ENCODE results near the gene NTSR1. TPM values are rescaled to one million over a fixed set of nuclear protein-coding genes. Genes with fewer than 3 reads are reported as not detected.

Gene NTSR1
- total and polyA plus RNA-seq, 2 of the 13 experiments (the other 11 are each of a cell fraction or from before 2014, with no cell fraction given): 0.09 to 0.12 TPM

DNA sequence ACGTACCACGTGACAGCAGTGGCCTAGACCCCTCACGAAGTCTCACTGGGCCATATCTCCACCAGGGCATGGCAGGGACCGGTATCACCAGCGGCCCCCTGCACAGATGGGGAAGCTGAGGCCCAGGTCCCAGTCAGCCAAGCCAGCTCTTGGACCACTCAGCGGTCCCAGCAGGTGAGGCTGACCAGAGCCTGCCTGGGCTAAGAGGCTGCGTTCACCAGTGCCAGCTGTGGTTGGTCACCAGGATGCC is 85.0 kb downstream of the NTSR1 start (continued):
- no peak for TF ChIP-seq HNRNPLL (IDR thresholded peaks at IDR 0.05; ENCODE audit: low read depth, low read length, poor library complexity, severe bottlenecking)
- no peak for TF ChIP-seq ZNF367 (CRISPR knock-in tag; IDR thresholded peaks at IDR 0.05; ENCODE audit: borderline replicate concordance)
- 0 out of 2 replicates have a peak, but pooled peaks have one; percentile 58 for TF ChIP-seq ZNF30 (CRISPR knock-in tag; IDR thresholded peaks at IDR 0.05)
- TF ChIP-seq TOE1 (CRISPR knock-in tag; IDR thresholded peaks at IDR 0.05): no peak
- peak; percentile 80; the same call in 1 of the 2 replicates for TF ChIP-seq NFKB2 (CRISPR knock-in tag; IDR thresholded peaks at IDR 0.05; ENCODE audit: borderline replicate concordance)
- TF ChIP-seq PRMT3 (CRISPR knock-in tag; IDR thresholded peaks at IDR 0.05; ENCODE audit: borderline replicate concordance, low read depth): no peak
- TF ChIP-seq, protein P1, sequence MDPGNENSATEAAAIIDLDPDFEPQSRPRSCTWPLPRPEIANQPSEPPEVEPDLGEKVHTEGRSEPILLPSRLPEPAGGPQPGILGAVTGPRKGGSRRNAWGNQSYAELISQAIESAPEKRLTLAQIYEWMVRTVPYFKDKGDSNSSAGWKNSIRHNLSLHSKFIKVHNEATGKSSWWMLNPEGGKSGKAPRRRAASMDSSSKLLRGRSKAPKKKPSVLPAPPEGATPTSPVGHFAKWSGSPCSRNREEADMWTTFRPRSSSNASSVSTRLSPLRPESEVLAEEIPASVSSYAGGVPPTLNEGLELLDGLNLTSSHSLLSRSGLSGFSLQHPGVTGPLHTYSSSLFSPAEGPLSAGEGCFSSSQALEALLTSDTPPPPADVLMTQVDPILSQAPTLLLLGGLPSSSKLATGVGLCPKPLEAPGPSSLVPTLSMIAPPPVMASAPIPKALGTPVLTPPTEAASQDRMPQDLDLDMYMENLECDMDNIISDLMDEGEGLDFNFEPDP (CRISPR knock-in tag; conservative IDR thresholded peaks at IDR 0.05): peak; percentile 92; the same call in 1 of the 2 replicates
- TF ChIP-seq, protein P2, sequence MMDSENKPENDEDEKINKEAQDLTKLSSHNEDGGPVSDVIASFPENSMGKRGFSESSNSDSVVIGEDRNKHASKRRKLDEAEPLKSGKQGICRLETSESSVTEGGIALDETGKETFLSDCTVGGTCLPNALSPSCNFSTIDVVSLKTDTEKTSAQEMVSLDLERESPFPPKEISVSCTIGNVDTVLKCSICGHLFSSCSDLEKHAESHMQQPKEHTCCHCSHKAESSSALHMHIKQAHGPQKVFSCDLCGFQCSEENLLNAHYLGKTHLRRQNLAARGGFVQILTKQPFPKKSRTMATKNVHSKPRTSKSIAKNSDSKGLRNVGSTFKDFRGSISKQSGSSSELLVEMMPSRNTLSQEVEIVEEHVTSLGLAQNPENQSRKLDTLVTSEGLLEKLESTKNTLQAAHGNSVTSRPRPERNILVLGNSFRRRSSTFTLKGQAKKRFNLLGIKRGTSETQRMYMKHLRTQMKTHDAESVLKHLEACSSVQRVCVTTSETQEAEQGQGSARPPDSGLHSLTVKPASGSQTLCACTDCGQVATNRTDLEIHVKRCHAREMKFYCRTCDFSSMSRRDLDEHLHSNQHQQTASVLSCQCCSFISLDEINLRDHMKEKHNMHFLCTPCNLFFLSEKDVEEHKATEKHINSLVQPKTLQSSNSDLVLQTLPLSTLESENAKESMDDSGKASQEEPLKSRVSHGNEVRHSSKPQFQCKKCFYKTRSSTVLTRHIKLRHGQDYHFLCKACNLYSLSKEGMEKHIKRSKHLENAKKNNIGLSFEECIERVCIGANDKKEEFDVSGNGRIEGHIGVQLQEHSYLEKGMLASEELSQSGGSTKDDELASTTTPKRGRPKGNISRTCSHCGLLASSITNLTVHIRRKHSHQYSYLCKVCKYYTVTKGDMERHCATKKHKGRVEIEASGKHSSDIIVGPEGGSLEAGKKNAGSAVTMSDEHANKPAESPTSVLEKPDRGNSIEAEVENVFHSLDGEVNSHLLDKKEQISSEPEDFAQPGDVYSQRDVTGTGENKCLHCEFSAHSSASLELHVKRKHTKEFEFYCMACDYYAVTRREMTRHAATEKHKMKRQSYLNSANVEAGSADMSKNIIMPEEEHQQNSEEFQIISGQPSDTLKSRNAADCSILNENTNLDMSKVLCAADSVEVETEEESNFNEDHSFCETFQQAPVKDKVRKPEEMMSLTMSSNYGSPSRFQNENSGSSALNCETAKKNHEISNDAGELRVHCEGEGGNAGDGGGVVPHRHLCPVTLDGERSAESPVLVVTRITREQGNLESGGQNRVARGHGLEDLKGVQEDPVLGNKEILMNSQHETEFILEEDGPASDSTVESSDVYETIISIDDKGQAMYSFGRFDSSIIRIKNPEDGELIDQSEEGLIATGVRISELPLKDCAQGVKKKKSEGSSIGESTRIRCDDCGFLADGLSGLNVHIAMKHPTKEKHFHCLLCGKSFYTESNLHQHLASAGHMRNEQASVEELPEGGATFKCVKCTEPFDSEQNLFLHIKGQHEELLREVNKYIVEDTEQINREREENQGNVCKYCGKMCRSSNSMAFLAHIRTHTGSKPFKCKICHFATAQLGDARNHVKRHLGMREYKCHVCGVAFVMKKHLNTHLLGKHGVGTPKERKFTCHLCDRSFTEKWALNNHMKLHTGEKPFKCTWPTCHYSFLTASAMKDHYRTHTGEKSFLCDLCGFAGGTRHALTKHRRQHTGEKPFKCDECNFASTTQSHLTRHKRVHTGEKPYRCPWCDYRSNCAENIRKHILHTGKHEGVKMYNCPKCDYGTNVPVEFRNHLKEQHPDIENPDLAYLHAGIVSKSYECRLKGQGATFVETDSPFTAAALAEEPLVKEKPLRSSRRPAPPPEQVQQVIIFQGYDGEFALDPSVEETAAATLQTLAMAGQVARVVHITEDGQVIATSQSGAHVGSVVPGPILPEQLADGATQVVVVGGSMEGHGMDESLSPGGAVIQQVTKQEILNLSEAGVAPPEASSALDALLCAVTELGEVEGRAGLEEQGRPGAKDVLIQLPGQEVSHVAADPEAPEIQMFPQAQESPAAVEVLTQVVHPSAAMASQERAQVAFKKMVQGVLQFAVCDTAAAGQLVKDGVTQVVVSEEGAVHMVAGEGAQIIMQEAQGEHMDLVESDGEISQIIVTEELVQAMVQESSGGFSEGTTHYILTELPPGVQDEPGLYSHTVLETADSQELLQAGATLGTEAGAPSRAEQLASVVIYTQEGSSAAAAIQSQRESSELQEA (CRISPR knock-in tag; IDR thresholded peaks at IDR 0.05; ENCODE audit: not compliant biosample characterization): peak; percentile 92
- TF ChIP-seq, protein P3, sequence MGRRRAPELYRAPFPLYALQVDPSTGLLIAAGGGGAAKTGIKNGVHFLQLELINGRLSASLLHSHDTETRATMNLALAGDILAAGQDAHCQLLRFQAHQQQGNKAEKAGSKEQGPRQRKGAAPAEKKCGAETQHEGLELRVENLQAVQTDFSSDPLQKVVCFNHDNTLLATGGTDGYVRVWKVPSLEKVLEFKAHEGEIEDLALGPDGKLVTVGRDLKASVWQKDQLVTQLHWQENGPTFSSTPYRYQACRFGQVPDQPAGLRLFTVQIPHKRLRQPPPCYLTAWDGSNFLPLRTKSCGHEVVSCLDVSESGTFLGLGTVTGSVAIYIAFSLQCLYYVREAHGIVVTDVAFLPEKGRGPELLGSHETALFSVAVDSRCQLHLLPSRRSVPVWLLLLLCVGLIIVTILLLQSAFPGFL (CRISPR knock-in tag; IDR thresholded peaks at IDR 0.05): peak; percentile 83; the same call in 1 of the 2 replicates
- TF ChIP-seq NFE2L1 (CRISPR knock-in tag; IDR thresholded peaks at IDR 0.05; ENCODE audit: borderline replicate concordance): peak; percentile 90; the same call in 1 of the 2 replicates
- 0 out of 2 replicates have a peak, but pooled peaks have one; percentile 18 for TF ChIP-seq YEATS4 (CRISPR knock-in tag; IDR thresholded peaks at IDR 0.05; ENCODE audit: borderline replicate concordance)
- 0 out of 2 replicates have a peak, but pooled peaks have one; percentile 42 for TF ChIP-seq ZMYM4 (CRISPR knock-in tag; IDR thresholded peaks at IDR 0.05)
- TF ChIP-seq ELF4 (CRISPR knock-in tag; IDR thresholded peaks at IDR 0.05; ENCODE audit: borderline replicate concordance): no peak
- TF ChIP-seq ONECUT2 (CRISPR knock-in tag; IDR thresholded peaks at IDR 0.05): 0 out of 2 replicates have a peak, but pooled peaks have one; percentile 19
- TF ChIP-seq ZNF451 (CRISPR knock-in tag; IDR thresholded peaks at IDR 0.05): peak; percentile 52; the same call in 1 of the 2 replicates
- TF ChIP-seq RBM22 (optimal IDR thresholded peaks at IDR 0.05; ENCODE audit: low read length): no peak
- TF ChIP-seq, protein P4, sequence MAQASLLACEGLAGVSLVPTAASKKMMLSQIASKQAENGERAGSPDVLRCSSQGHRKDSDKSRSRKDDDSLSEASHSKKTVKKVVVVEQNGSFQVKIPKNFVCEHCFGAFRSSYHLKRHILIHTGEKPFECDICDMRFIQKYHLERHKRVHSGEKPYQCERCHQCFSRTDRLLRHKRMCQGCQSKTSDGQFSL (CRISPR knock-in tag; IDR thresholded peaks at IDR 0.05): no peak
- TF ChIP-seq, protein P5, sequence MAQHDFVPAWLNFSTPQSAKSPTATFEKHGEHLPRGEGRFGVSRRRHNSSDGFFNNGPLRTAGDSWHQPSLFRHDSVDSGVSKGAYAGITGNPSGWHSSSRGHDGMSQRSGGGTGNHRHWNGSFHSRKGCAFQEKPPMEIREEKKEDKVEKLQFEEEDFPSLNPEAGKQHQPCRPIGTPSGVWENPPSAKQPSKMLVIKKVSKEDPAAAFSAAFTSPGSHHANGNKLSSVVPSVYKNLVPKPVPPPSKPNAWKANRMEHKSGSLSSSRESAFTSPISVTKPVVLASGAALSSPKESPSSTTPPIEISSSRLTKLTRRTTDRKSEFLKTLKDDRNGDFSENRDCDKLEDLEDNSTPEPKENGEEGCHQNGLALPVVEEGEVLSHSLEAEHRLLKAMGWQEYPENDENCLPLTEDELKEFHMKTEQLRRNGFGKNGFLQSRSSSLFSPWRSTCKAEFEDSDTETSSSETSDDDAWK (CRISPR knock-in tag; IDR thresholded peaks at IDR 0.05): no peak
